ENCODE measurements around the gene ZNF467.
A peak's percentile ranks its signal among the peaks of the same experiment; 100 is the strongest.

Gene ZNF467

GRCh38 chr7:149762089-149762488 is 11.3 kb downstream of the ZNF467 start:
- no peak for DNase-seq (ENCODE audit: low read depth)

GRCh38 chr7:149761307-149761706 is 12.1 kb downstream of the ZNF467 start:
- H3K4me3 ChIP-seq (ENCODE audit: low read length): no peak overlapping the region
- no peak for TF ChIP-seq CTCF (conservative IDR thresholded peaks at IDR 0.05; ENCODE audit: low read length)
- DNase-seq (ENCODE audit: low read depth): no peak

More at GRCh38 chr7:149762089-149762488, 11.3 kb downstream of the ZNF467 start:
- H3K4me3 ChIP-seq (ENCODE audit: low read length): no peak overlapping the region
- no peak for TF ChIP-seq CTCF (conservative IDR thresholded peaks at IDR 0.05; ENCODE audit: low read length)

GRCh38 chr7:149760538-149760937 is 12.8 kb downstream of the ZNF467 start:
- TF ChIP-seq CTCF (conservative IDR thresholded peaks at IDR 0.05; ENCODE audit: low read length): no peak
- no peak overlapping the region for H3K4me3 ChIP-seq (ENCODE audit: low read length)
- no peak for DNase-seq (ENCODE audit: low read depth)

GRCh38 chr7:149759093-149759860 is 14.1 kb downstream of the ZNF467 start:
- no peak overlapping the region for H3K4me3 ChIP-seq (ENCODE audit: low read length)
- DNase-seq (ENCODE audit: low read depth): no peak
- TF ChIP-seq CTCF (conservative IDR thresholded peaks at IDR 0.05; ENCODE audit: low read length): no peak

GRCh38 chr7:149753375-149754233 is 19.8 kb downstream of the ZNF467 start:
- TF ChIP-seq CTCF (conservative IDR thresholded peaks at IDR 0.05; ENCODE audit: low read length): peak; percentile 70
- DNase-seq (ENCODE audit: low read depth): peak; percentile 33
- no peak overlapping the region for H3K4me3 ChIP-seq (ENCODE audit: low read length)

- no peak for DNase-seq (ENCODE audit: low read depth)
- no peak overlapping the region for H3K4me3 ChIP-seq (ENCODE audit: low read length)
- no peak for TF ChIP-seq CTCF (conservative IDR thresholded peaks at IDR 0.05; ENCODE audit: low read length)
Observed at GRCh38 chr7:149752646-149753045, 20.7 kb downstream of the ZNF467 start.

All from AG10803 (cell line).